Suppressor macrophage treated with lipopolysaccharide for 4 hours (primary cell): Measurements from ENCODE around the gene REC114.

Experiments used
- DNase-seq: peaks from one replicate; pipeline ENCODE4 v3.0.0-alpha.2; 2020

REC114 gene

GRCh38 chr15:73583544-73583943, 140.6 kb downstream of the REC114 start:
- no peak for DNase-seq

GRCh38 chr15:73584699-73585420, 141.9 kb downstream of the REC114 start:
- no peak for DNase-seq

GRCh38 chr15:73585871-73586654, 143.1 kb downstream of the REC114 start:
- no peak for DNase-seq

- no peak for DNase-seq
These were observed 146.8 kb downstream of the REC114 start for GRCh38 chr15:73589766-73590165.

GRCh38 chr15:73590263-73590662, 147.3 kb downstream of the REC114 start:
- DNase-seq: no peak

- no peak for DNase-seq
These were observed 150.5 kb downstream of the REC114 start for GRCh38 chr15:73593304-73594074.

- no peak for DNase-seq
These were observed 151.1 kb downstream of the REC114 start for GRCh38 chr15:73594109-73594508.

GRCh38 chr15:73596174-73596573, 153.2 kb downstream of the REC114 start:
- DNase-seq: no peak

GRCh38 chr15:73597036-73597638, 154.2 kb downstream of the REC114 start:
- DNase-seq: no peak

- no peak for DNase-seq
These were observed 155.7 kb downstream of the REC114 start for GRCh38 chr15:73598530-73599160.

- DNase-seq: no peak
These were observed 157.0 kb downstream of the REC114 start for GRCh38 chr15:73599934-73600333.

- no peak for DNase-seq
These were observed 157.7 kb downstream of the REC114 start for GRCh38 chr15:73600413-73601335.

- DNase-seq: peak; percentile 48
These were observed 158.8 kb downstream of the REC114 start for GRCh38 chr15:73601451-73602445.

GRCh38 chr15:73602446-73602843, 159.5 kb downstream of the REC114 start:
- DNase-seq: no peak

GRCh38 chr15:73602992-73603391, 160.0 kb downstream of the REC114 start:
- no peak for DNase-seq

GRCh38 chr15:73604477-73604876, 161.5 kb downstream of the REC114 start:
- no peak for DNase-seq

- no peak for DNase-seq
These were observed 162.9 kb downstream of the REC114 start for GRCh38 chr15:73605759-73606436.

- DNase-seq: peak; percentile 19
These were observed 164.4 kb downstream of the REC114 start for GRCh38 chr15:73607405-73607804.

- no peak for DNase-seq
These were observed 164.9 kb downstream of the REC114 start for GRCh38 chr15:73607843-73608242.

GRCh38 chr15:73608475-73608874, 165.5 kb downstream of the REC114 start:
- no peak for DNase-seq
